Activated CD4-positive, alpha-beta T cell treated with anti-CD3 and anti-CD28 coated beads for 48 hours (primary cell): ENCODE results near the gene RASA3.

Source experiments
- DNase-seq: peaks from one replicate; pipeline ENCODE4 v3.0.0-alpha.2; 2020

The RASA3 gene

DNA sequence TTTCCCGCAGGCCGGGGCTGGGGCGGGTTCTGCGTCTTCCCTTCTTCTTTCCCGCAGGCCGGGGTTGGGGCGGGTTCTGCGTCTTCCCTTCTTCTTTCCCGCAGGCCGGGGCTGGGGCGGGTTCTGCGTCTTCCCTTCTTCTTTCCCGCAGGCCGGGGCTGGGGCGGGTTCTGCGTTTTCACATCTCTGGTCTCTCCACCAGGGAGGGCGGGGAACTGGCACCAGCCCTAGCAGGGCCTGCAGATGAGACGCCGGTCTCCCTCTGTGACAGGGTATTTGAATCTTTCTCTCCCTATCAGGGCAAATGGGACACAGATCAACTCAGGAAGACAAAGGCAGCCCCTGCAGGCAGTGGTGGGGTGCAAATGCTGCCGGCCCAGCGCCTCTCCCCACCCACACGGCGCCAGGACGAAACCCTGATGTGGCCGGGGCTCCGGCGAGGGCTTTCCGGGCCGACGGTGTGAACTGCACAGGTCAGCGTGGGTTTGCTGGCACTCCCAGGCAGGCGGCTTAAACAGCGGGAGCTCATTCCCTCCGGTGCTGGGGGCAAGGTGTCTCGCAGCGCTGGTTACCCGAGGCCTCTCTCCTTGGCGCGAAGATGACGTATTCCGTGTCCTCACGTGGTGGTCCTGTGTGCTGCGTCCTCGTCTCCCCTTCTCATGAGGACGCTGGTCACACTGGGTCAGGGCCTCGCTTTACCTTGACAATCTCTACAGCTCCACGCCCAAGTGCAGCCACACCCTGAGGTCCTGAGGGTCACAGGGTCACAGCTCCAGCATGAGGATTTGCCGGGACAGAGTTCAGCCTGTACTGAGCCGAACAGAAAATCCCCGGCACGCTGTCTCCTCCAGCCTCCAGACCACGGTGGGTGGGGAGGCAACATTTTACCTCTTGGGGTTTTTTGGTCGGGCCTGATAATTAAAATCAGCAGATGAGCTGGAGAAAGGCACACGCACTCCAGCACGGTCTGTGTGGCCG, 157.8 kb downstream of the RASA3 start:
- no peak for DNase-seq

- DNase-seq: no peak
These were observed 158.9 kb downstream of the RASA3 start, which contains the start of gene C13orf46 for GRCh38 chr13:113973218-113974164. C13orf46 (minus strand) TSS chr13:113974076; CDS start chr13:113973997, 79 bp downstream.

- DNase-seq: no peak
These were observed 159.8 kb downstream of the RASA3 start for GRCh38 chr13:113972451-113973217.

- no peak for DNase-seq
These were observed 160.8 kb downstream of the RASA3 start for GRCh38 chr13:113971471-113972231.

DNA sequence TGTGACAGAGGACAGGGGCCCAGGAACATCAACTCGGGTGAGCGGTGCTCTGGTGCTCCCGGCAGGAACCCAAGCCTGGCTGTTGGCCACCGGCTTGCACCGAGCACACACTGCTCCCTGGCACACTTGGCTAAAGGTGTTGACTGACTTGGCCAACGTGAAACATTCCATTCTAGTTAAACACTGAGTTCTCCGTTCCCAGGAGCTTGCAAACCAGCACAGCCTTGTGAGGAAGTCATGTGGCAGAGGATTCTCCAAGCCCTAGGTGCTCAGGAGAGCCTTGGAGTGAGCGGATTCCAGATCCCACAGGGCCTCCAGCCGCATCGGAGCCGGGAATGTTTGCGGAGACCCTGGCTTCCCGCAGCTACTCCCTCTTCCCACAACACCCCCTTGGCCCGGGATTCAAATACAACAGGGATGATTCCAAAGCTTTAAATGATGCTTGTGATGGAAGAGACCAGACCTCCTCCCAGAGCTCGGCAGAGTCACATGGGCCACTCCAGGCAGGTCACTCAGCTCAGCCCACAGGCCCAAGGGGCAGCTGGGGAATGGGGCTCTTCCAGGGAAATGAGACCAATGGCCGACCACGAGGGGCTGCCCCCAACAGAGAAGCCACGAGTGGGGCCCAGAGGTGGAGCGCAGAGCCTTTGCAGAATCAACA, 161.5 kb downstream of the RASA3 start:
- DNase-seq: no peak

DNA sequence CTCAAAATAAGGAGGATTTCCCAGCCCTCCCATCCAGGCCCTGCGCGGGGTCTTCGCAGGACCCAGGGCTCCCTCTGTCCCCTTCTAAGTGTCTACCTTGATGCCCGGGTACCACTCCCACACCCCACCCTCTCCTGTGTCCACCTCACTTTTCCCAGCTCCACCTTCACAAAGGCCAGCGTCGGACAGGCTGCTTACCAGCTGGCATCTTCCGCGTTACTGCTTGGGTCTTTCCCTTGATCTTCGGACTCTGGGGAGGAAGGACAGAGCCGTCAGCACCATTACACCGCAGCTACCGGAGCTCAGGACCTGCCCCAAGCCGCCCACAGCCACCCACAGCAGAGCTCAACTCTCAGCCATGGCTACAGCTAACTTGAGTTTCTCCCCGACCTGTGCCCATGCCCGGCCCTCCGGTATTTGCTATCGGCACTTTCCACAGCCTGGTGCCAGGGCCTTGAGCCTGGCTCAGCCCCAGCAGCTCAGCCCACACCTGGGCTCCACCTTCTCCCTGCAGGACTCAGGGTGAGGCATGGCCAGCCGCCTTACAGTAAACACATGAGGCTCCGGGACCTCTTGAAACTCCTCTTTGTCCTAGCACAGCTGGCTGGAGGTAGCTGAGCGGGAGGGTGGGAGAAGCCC, 162.3 kb downstream of the RASA3 start:
- DNase-seq: no peak

DNA sequence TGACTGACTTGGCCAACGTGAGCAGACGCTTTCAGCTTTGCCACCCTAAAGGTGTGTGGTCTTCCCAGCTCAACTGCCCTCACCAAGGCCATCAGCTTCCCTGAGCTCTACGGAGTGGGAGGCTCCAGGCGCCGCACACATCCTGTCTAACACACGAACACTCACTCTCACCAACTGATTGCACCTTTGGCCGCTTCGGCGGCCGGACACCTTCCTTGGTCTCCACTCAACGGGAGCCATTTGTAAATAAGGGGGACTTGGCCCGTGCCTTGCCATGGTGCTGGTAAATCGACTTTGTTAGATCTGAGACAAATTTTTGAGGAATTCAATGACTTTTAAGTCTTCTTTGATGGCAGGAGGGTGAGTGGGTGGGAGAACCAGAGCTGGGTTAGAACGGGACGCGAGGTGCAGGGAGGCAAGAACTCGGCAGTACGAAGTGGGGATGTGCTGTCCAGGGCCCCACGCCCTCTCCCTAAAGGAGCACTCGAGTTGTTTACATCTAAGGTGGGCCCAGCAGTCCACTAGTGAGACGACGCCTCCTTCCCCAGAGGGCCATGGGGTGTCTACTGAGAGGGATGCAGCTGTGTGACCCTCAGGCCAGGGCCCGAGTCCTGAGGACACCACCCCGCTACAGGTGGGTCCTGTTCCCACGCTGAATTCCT, 163.0 kb downstream of the RASA3 start:
- no peak for DNase-seq

DNA sequence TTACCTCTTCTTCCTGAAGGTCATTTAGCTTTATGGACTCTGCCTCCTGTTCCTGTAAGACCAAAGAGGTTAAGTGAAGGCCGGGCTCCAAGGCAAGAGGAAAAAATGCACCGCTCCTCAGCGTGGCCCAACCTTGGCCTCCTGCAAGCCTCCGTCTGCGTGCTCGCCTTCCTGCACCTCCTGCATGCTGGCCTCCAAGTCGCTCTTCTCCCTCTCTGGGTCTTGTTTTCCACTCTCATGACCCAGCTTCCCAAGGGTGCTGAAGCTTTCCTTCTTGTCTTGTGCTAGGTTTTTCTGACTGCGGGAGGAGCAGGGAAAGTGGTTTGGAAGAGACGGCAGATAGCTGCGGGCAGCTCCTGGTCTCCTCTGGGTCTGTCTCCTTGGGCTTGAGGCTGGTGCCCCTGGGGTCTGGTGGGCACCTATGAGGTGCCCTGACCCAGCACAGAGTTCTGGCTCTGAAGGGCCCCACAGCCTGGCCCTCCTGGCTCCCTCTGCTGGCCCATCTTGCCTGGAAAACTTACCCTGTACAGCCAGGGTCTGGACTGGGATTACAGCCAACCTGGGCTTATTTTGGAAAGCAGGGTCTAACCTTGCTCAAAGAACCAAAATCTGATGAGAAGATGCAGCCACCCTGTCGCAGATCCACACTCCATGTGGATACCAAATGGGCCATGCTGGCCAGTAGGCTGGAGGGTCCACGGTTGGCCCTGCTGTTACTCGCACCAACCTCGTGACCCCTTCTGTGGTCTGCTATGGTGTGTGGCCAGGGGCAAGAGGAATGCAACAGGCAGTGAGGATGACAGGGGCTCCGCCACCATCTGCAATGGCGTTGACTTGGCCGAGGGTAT, 163.7 kb downstream of the RASA3 start:
- DNase-seq: no peak

GRCh38 chr13:113967729-113968462, 164.5 kb downstream of the RASA3 start:
- no peak for DNase-seq

GRCh38 chr13:113967206-113967720, 165.2 kb downstream of the RASA3 start:
- DNase-seq: no peak

DNA sequence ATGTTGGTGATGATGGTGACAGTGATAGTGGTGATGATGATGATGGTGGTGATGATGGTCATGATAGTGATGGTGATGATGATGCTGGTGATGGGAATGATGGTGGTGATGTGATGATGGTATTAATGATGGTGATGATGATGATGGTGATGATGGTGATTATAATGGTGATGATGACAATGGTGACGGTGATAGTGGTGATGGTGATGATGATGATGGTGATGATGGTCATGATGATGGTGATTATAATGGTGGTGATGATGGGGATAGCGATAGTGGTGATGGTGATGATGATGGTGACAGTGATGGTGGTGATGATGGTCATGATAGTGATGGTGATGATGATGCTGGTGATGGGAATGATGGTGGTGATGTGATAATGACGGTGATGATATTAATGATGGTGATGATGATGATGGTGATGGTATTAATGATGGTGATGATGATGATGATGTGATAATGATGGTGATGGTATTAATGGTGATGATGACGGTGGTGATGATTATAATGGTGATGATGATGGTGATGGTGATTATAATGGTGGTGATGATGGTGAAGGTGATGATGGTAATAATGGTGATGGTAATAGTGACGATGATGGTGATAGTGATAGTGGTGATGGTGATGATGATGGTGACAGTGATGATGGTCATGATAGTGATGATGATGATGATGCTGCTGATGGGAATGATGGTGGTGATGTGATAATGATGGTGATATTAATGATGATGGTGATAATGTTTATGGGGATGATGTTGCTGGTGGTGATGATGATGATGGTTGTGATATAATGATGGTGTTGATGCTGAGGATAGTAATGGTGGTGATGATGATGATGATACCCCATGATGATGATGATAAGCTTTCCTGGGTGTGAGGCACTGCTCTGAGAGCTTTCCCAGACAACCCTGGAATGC, 166.2 kb downstream of the RASA3 start:
- no peak for DNase-seq

- no peak for DNase-seq
These were observed 167.0 kb downstream of the RASA3 start for GRCh38 chr13:113965383-113965874.

DNA sequence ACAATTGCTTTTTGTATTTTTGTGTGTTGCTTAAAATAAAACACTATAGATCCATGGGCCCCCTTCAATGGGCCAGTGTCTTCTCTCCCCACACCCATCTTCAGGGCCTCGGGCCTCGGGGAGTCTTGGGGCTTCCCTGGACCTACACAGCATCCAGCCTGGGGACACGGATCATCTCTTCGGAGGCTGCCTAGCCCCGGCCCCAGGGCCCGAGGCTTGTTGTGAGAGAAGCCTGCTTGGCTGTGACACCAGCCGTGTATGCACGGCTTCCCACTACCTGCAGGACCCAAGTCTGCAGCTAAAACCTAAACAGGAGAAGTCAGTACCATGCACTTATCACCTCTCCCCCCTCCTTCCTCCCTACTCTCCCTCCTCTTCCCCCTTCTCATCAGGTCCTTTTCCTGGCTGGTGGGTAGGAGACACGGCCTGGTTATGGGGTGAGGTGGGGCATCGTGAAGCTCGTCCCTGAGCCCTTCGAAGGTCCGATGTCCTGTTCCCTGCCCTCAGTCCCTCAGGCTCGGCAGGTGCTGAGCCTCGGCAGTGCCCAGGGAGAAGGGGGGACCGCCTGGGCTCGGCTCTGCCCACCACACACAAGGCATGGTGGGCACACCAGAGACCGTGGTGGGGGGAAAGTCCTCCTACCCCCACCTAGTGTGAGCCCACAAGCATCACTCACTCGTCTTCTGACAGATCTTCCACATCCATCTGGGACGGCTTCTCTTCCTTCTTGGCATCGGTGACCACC, 168.0 kb downstream of the RASA3 start:
- DNase-seq: no peak

GRCh38 chr13:113963376-113963775, 169.0 kb downstream of the RASA3 start:
- no peak for DNase-seq

- no peak for DNase-seq
These were observed 169.4 kb downstream of the RASA3 start for GRCh38 chr13:113962975-113963374.

DNA sequence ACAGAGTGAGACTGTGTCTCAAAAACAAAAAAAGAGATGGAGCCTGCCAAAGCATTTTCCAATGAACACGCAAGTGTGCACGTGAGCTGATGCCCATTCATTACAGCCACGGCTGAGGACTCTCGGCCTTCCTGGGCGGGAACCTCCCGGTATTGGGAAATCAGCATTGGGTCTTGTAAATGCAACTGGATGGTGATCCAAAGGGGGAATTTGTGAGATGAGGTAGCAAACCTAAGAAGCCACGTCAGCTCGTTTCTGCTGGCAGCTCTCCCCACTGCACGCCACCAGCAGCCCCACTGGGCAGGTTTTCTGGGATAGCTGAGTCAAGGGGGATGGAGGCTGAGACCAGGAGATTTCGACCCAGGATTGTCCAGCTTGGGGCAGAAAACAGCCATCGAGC, 170.0 kb downstream of the RASA3 start:
- no peak for DNase-seq
